OCI-LY7 (cell line): ENCODE results near the gene VIT. TPM values are rescaled to one million over a fixed set of nuclear protein-coding genes. Genes with fewer than 3 reads are reported as not detected.

ENCODE experiments used
- BruUV-seq: library from RNA; stranded (reverse); fragments of 400-500 nt; replicated peaks from 2 replicates; lab custom pipeline; 2021; lab: Mats Ljungman, UMichigan
- CTCF ChIA-PET: fragments of 300-600 bp; sonication (Branson Sonifier 250); formaldehyde crosslinking; loops from one replicate; lab custom pipeline; 2022; ENCODE audit warnings: antibody characterized with exemption; ENCODE audit not compliant: unreplicated experiment; lab: Charles Lee
- POLR2A ChIA-PET: fragments of 300-600 bp; sonication (Branson Sonifier 250); formaldehyde crosslinking; loops from one replicate; lab custom pipeline; 2022; ENCODE audit warnings: antibody characterized with exemption; lab: Charles Lee
- DNase-seq: peaks from one replicate; pipeline ENCODE4 v3.0.0-alpha.2; 2015; ENCODE audit warnings: low spot score
- H2AFZ ChIP-seq: fragments of 200-600 bp; sonication (generic), shearing (Covaris generic); 2 replicates; pipeline ENCODE4 v1.6.1; 2014; ENCODE audit warnings: mild to moderate bottlenecking, antibody characterized with exemption, low read length, moderate library complexity
- H3K27ac ChIP-seq: fragments of 200-600 bp; sonication (generic); 2 replicates; pipeline ENCODE4 v1.5.1; 2014; ENCODE audit warnings: mixed run types, low read depth, mild to moderate bottlenecking, moderate library complexity, low read length, inconsistent platforms; ENCODE audit not compliant: poor library complexity, severe bottlenecking
- H3K36me3 ChIP-seq: fragments of 200-600 bp; sonication (generic); 2 replicates; pipeline ENCODE4 v1.6.1; 2014; ENCODE audit warnings: mild to moderate bottlenecking, antibody characterized with exemption, low read length, moderate library complexity, mixed read lengths; ENCODE audit not compliant: insufficient read depth
- H3K4me1 ChIP-seq: fragments of 200-600 bp; sonication (generic); 2 replicates; pipeline ENCODE4 v1.5.1; 2014; ENCODE audit warnings: mild to moderate bottlenecking, low read length; ENCODE audit not compliant: insufficient read depth, poor library complexity, severe bottlenecking
- H3K4me2 ChIP-seq: fragments of 200-600 bp; sonication (generic); 2 replicates; pipeline ENCODE4 v1.6.1; 2014; ENCODE audit warnings: mild to moderate bottlenecking, low read length
- H3K4me3 ChIP-seq: fragments of 200-600 bp; sonication (generic); 2 replicates; pipeline ENCODE4 v1.5.1; 2014; ENCODE audit warnings: mild to moderate bottlenecking, low read depth, low read length; ENCODE audit not compliant: poor library complexity, severe bottlenecking
- H3K79me2 ChIP-seq: fragments of 200-600 bp; sonication (generic); 2 replicates; pipeline ENCODE4 v1.6.1; 2016; ENCODE audit warnings: low read depth, mild to moderate bottlenecking, low read length, moderate library complexity, mixed read lengths; ENCODE audit not compliant: insufficient read depth
- H3K9me2 ChIP-seq: fragments of 200-600 bp; sonication (generic); 2 replicates; pipeline ENCODE4 v1.6.1; 2016; ENCODE audit warnings: mild to moderate bottlenecking, low read length, mixed read lengths; ENCODE audit not compliant: insufficient read depth
- H3K9me3 ChIP-seq: fragments of 200-600 bp; sonication (generic); 2 replicates; pipeline ENCODE4 v1.6.1; 2014; ENCODE audit warnings: mild to moderate bottlenecking, mixed run types, low read length, mixed read lengths
- H4K20me1 ChIP-seq: fragments of 200-600 bp; sonication (generic); 2 replicates; pipeline ENCODE4 v1.6.1; 2014; ENCODE audit warnings: mild to moderate bottlenecking, antibody characterized with exemption, low read length, moderate library complexity, mixed read lengths; ENCODE audit not compliant: insufficient read depth
- CTCF ChIP-seq: fragments of 200-600 bp; sonication (generic); conservative IDR thresholded peaks from 2 replicates; pipeline ENCODE4 v1.5.1; 2014; ENCODE audit warnings: mild to moderate bottlenecking, antibody characterized with exemption, low read length, moderate library complexity, mixed read lengths
- EZH2phosphoT487 ChIP-seq: fragments of 200-600 bp; sonication (generic); IDR thresholded peaks from 2 replicates; pipeline ENCODE4 v1.6.1; 2018; ENCODE audit warnings: low read depth, borderline replicate concordance, mild to moderate bottlenecking, mixed run types, antibody characterized with exemption, low read length, moderate library complexity, mixed read lengths
- intact Hi-C: fragments of 100-400 bp; cut with micrococcal nuclease; formaldehyde crosslinking; loops from one replicate; pipeline ENCODE4 v1.10.0; 2022; ENCODE audit not compliant: unreplicated experiment
- total RNA-seq, 2 experiments: library from RNA; depleted of rRNA in 1 of 2; stranded (reverse); fragments of >200 nt in 1 of 2; shearing (Covaris generic) in 1 of 2; gene quantifications; 2 replicates each; pipeline ENCODE4 v1.2.3, GENCODE V29; 2014 to 2022

The VIT gene
- total RNA-seq, 2 experiments from 2014 or later = not detected

- ChIA-PET CTCF (no interaction called here), POLR2A (no interaction called here)
- BruUV-seq = no TSS peak
- no peak overlapping the region for H2AFZ ChIP-seq
- no peaks in the 10 kb centered on the region for H3K79me2 ChIP-seq
- H3K27ac ChIP-seq = no peak overlapping the region
- no peaks in the 10 kb centered on the region for H3K36me3 ChIP-seq
- no peaks in the 10 kb centered on the region for H3K4me1 ChIP-seq
- DNase-seq = no peak
- H4K20me1 ChIP-seq = no peaks in the 10 kb centered on the region
- H3K4me2 ChIP-seq = no peak overlapping the region
- TF ChIP-seq EZH2phosphoT487 = no peak
- TF ChIP-seq CTCF = no peak
- no peaks in the 10 kb centered on the region for H3K9me3 ChIP-seq
- H3K4me3 ChIP-seq = no peak overlapping the region
- no peaks in the 10 kb centered on the region for H3K9me2 ChIP-seq
- intact Hi-C loops = no loop called here
Observed at GRCh38 chr2:36743954-36744353, 47.4 kb downstream of the VIT start.

- H2AFZ ChIP-seq = no peak overlapping the region
- H3K9me3 ChIP-seq = no peaks in the 10 kb centered on the region
- no peak overlapping the region for H3K27ac ChIP-seq
- BruUV-seq = no TSS peak
- no peaks in the 10 kb centered on the region for H3K36me3 ChIP-seq
- no peak overlapping the region for H3K4me2 ChIP-seq
- no peaks in the 10 kb centered on the region for H4K20me1 ChIP-seq
- no peak overlapping the region for H3K4me3 ChIP-seq
- intact Hi-C loops = no loop called here
- H3K9me2 ChIP-seq = no peaks in the 10 kb centered on the region
- no peaks in the 10 kb centered on the region for H3K4me1 ChIP-seq
- DNase-seq = no peak
- ChIA-PET POLR2A (interaction anchor here (0.8 kb wide), 1 partner anchor 1120 kb away, joined by 3 read pairs; no protein-coding TSS in a partner anchor), CTCF (no interaction called here)
- no peaks in the 10 kb centered on the region for H3K79me2 ChIP-seq
- no peak for TF ChIP-seq EZH2phosphoT487
- no peak for TF ChIP-seq CTCF
Observed at GRCh38 chr2:36748166-36748565, 51.7 kb downstream of the VIT start.

GRCh38 chr2:36750101-36750500 is 53.6 kb downstream of the VIT start:
- Histone ChIP-seq H2AFZ (no peak overlapping the region), H4K20me1 (no peaks in the 10 kb centered on the region), H3K9me3 (no peaks in the 10 kb centered on the region), H3K27ac (no peak overlapping the region), H3K9me2 (no peaks in the 10 kb centered on the region), H3K4me2 (no peak overlapping the region), H3K4me3 (no peak overlapping the region), H3K79me2 (no peaks in the 10 kb centered on the region), H3K36me3 (no peaks in the 10 kb centered on the region), H3K4me1 (no peaks in the 10 kb centered on the region)
- POLR2A ChIA-PET = interaction anchor here (0.6 kb wide), 1 partner anchor 1074 kb away, joined by 3 read pairs; no protein-coding TSS in a partner anchor
- intact Hi-C loops = no loop called here
- BruUV-seq = no TSS peak
- CTCF ChIA-PET = no interaction called here
- TF ChIP-seq CTCF (no peak), EZH2phosphoT487 (no peak)
- no peak for DNase-seq
